Loucy (cell line): ENCODE data around the gene CCDC93.

Source experiments
- EZH2phosphoT487 ChIP-seq: fragments of 200-600 bp; IDR thresholded peaks from 2 replicates; pipeline ENCODE4 v1.6.1; 2018; ENCODE audit warnings: antibody characterized with exemption, mild to moderate bottlenecking, moderate library complexity, borderline replicate concordance
- TF ChIP-seq, protein P1 (sequence below): fragments of 200-600 bp; sonication (generic); conservative IDR thresholded peaks from 2 replicates; pipeline ENCODE4 v1.5.1; 2014; ENCODE audit warnings: mild to moderate bottlenecking, antibody characterized with exemption, low read length

DNA sequence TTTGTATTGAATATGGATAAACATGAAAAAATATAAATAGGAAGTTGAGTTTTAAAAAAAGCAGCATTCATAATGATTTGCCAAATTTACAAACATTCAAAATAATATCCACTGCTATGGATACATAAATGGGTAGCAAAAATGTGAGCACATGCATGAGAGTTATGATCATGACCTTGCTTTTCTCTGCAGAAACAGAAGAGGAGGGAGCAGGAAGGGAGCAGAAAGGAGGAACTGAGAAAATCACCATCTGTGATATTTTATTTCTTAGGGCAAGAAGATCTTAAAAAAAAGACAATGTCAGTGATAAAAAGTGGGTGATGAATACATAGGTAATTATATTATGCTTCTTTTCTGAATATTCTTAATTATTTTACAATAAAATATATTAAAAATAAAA lies 17.7 kb upstream of the CCDC93 start:
- TF ChIP-seq, protein P1, sequence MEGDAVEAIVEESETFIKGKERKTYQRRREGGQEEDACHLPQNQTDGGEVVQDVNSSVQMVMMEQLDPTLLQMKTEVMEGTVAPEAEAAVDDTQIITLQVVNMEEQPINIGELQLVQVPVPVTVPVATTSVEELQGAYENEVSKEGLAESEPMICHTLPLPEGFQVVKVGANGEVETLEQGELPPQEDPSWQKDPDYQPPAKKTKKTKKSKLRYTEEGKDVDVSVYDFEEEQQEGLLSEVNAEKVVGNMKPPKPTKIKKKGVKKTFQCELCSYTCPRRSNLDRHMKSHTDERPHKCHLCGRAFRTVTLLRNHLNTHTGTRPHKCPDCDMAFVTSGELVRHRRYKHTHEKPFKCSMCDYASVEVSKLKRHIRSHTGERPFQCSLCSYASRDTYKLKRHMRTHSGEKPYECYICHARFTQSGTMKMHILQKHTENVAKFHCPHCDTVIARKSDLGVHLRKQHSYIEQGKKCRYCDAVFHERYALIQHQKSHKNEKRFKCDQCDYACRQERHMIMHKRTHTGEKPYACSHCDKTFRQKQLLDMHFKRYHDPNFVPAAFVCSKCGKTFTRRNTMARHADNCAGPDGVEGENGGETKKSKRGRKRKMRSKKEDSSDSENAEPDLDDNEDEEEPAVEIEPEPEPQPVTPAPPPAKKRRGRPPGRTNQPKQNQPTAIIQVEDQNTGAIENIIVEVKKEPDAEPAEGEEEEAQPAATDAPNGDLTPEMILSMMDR: no peak
- no peak for TF ChIP-seq EZH2phosphoT487
